Vagina (tissue), 2 donors: ENCODE results near the gene IL1R2.

Experiments
- CTCF ChIP-seq, 3 experiments: fragments of 450-650 bp in 2 of 3; fragments of 200-600 bp in 1 of 3; sonication (generic) in 1 of 3; IDR thresholded peaks; one replicate each; pipeline ENCODE4 v1.5.1; 2017 to 2019; ENCODE audit warnings: antibody characterized with exemption in 3 of 3, mild to moderate bottlenecking in 2 of 3, moderate library complexity in 2 of 3
- POLR2AphosphoS5 ChIP-seq, 2 donors: sonication (generic); formaldehyde crosslinking; IDR thresholded peaks; one replicate each; pipeline ENCODE4 v1.9.0; 2017; ENCODE audit warnings: antibody characterized with exemption in 2 of 2, mild to moderate bottlenecking in 2 of 2, low read depth in 1 of 2; ENCODE audit not compliant: insufficient read depth in 1 of 2

GRCh38 chr2:101967826-101968513 is 23.8 kb upstream of the IL1R2 start:
- TF ChIP-seq CTCF (IDR thresholded peaks at IDR 0.05), result no peak
- TF ChIP-seq POLR2AphosphoS5 (IDR thresholded peaks at IDR 0.05; ENCODE audit: insufficient read depth in 1 of 2, low read depth in 1 of 2), result peak in 1 of 2 donors; percentile 76
